MCF 10A (cell line): ENCODE results near the gene CD1B. TPM values are rescaled to one million over a fixed set of nuclear protein-coding genes. Genes with fewer than 3 reads are reported as not detected.

ENCODE experiments used
- total RNA-seq: library from RNA; stranded (reverse); gene quantifications from 2 replicates; pipeline ENCODE4 v1.2.3, GENCODE V29; 2022

Gene CD1B
- total RNA-seq, 1 experiment from 2014 or later = not detected

Other genes with a start within 250 kb of the CD1B start
- 0.19 and 0.22 TPM in 2 replicates for gene CD1D, start 150.6 kb downstream of the CD1B start, total RNA-seq
- gene CD1A, start 77.1 kb downstream of the CD1B start, total RNA-seq = not detected in 2 replicates
- not detected in 2 replicates for gene CD1C, start 41.6 kb downstream of the CD1B start, total RNA-seq
- not detected in 2 replicates for gene CD1E, start 22.4 kb upstream of the CD1B start, total RNA-seq
- gene OR10T2, start 67.9 kb upstream of the CD1B start, total RNA-seq = not detected in 2 replicates
- gene OR10K2, start 94.7 kb upstream of the CD1B start, total RNA-seq = not detected in 2 replicates
- not detected in 2 replicates for gene OR10K1, start 130.3 kb upstream of the CD1B start, total RNA-seq
- not detected in 2 replicates for gene OR10R2, start 140.7 kb upstream of the CD1B start, total RNA-seq
- gene OR6Y1, start 222.9 kb upstream of the CD1B start, total RNA-seq = not detected in 2 replicates
- gene OR6P1, start 239.0 kb upstream of the CD1B start, total RNA-seq = not detected in 2 replicates
- gene OR10X1, start 248.4 kb upstream of the CD1B start, total RNA-seq = not detected in 2 replicates